WI38 (cell line): ENCODE measurements around the gene ELOVL2.
"Not testable (repeated sequence)": the region's sequence is repeated elsewhere in the genome, so short reads cannot be mapped to it uniquely, and the experiment has no call there.

Experiments used
- H3K4me3 ChIP-seq: 2 replicates; pipeline ENCODE4 v1.5.1; 2011; ENCODE audit warnings: low read depth, mild to moderate bottlenecking, control low read depth, low read length
- CTCF ChIP-seq: IDR thresholded peaks from 2 replicates; pipeline ENCODE4 v1.5.1; 2012; ENCODE audit warnings: low read depth, mild to moderate bottlenecking, control low read depth, low read length

ELOVL2 gene

DNA sequence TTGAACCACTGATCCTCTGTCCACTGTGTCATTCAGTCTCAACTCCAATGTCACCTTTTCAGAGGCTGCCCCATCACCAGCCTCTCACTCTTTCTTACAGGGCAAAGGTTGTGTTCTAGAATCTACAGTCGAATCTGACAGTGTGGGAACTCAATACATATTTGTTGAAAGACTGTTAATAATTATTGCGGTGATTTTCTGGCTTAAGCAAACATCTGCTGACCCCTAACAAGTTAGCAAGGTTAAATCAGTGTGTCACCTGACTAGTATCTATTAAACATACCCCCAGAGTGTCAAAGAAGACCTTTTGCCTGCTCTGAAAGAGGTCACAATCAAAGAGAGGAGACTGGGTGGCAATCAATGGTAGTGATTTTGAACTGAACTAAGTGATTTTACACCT lies 41.9 kb downstream of the ELOVL2 start:
- TF ChIP-seq CTCF = no peak
- no peak overlapping the region for H3K4me3 ChIP-seq

DNA sequence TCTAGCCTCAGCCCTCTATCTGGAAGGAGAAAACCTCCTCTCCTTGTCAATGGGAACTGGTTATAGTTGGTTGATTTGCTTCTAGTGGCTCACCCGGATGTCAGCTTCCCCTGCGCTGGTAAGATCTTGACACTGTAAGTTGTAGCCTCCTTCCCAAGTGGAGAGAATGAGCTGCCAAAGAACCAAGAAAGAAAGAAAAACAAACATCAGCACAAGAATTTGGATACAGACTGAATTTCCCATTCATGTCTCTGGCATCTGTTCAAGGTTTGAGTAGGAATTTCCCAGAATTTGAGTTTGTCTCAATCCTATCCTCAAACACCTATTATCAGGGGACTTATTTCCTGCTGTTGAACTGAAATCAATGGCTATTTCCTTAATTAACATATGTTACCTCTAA lies 44.1 kb downstream of the ELOVL2 start:
- TF ChIP-seq CTCF = no peak
- H3K4me3 ChIP-seq = no peak overlapping the region

GRCh38 chr6:10995114-10995707 lies 48.9 kb downstream of the ELOVL2 start:
- H3K4me3 ChIP-seq = no peak overlapping the region
- no peak for TF ChIP-seq CTCF

DNA sequence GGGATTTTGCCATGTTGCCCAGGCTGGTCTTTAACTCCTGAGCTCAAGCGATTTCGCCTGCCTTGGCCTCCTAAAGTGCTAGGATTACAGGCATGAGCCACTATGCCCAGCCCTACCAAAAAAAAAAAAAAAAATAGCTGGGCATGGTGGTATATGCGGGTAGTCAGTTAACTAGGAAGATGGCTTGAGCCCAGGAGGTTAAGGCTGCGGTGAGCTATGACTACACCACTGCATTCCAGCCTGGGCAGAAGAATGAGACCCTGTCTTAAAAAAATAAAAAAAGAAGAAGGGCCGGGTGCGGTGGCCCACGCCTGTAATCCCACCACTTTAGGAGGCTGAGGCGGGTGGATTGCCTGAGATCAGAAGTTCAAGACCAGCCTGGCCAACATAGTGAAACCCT lies 50.2 kb downstream of the ELOVL2 start:
- TF ChIP-seq CTCF = no peak
- H3K4me3 ChIP-seq = no peak overlapping the region

DNA sequence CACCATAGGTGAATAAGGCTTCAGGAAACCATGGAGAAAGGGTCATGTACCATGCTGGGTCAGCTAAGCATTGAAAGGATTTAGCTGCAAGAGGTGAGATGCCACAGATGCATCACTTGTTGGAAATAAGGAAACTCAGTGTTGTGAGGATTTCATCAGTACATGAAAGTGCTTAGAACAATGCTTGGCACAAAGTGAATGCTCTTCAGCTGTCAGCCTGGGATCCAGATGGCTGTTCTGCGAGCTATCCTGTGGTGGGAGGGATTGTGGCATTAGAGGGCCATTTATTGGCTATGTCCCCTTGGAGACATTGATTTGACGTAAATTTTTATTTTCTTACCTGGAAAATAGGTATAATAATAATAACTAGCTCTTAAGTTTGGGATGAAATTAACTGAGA lies 53.0 kb downstream of the ELOVL2 start:
- TF ChIP-seq CTCF = no peak
- H3K4me3 ChIP-seq = no peak overlapping the region

DNA sequence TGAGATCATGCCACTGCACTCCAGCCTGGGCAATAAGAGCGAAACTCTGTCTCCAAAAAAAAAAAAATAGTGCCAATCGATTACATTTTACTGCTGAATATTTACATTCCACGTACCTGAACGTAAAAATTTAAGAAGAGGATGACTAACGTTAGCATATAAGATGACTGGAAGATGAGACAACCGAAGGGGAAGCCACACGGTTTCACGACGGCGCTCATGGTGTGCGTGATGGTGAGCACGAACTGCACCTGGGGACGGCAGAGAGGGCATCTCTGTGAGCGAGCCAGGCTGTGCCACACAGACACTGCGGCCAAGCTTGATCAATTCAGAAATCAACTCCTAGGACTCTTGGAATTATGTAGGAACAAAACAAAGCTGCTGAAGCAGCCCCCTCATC lies 54.5 kb downstream of the ELOVL2 start:
- no peak for TF ChIP-seq CTCF
- H3K4me3 ChIP-seq = no peak overlapping the region

- H3K4me3 ChIP-seq = not testable (repeated sequence)
Measured at GRCh38 chr6:10984959-10985358, 59.1 kb downstream of the ELOVL2 start.

GRCh38 chr6:10981409-10981808 lies 62.7 kb downstream of the ELOVL2 start:
- H3K4me3 ChIP-seq = no peak overlapping the region
- no peak for TF ChIP-seq CTCF
